ENCODE results near the gene HOXD11.

The HOXD11 gene

GRCh38 chr2:176148751-176149421 is 41.8 kb downstream of the HOXD11 start:
- no peak for DNase-seq (ENCODE audit: low read depth, low spot score)

GRCh38 chr2:176149481-176149938 is 42.4 kb downstream of the HOXD11 start:
- DNase-seq (ENCODE audit: low read depth, low spot score) = no peak

GRCh38 chr2:176149939-176150583 is 43.0 kb downstream of the HOXD11 start:
- DNase-seq (ENCODE audit: low read depth, low spot score) = no peak

GRCh38 chr2:176150584-176151441 is 43.7 kb downstream of the HOXD11 start:
- DNase-seq (ENCODE audit: low read depth, low spot score) = no peak

GRCh38 chr2:176151442-176152287 is 44.6 kb downstream of the HOXD11 start, which contains the start of gene HOXD4:
HOXD4 (plus strand) TSS chr2:176151550; CDS start chr2:176151634, 84 bp downstream.
- no peak for DNase-seq (ENCODE audit: low read depth, low spot score)

- no peak for DNase-seq (ENCODE audit: low read depth, low spot score)
Measured at GRCh38 chr2:176152350-176153181, 45.5 kb downstream of the HOXD11 start.

GRCh38 chr2:176154576-176155252 is 47.6 kb downstream of the HOXD11 start:
- no peak for DNase-seq (ENCODE audit: low read depth, low spot score)

- no peak for DNase-seq (ENCODE audit: low read depth, low spot score)
Measured at GRCh38 chr2:176155356-176156044, 48.4 kb downstream of the HOXD11 start.

GRCh38 chr2:176156301-176156806 is 49.3 kb downstream of the HOXD11 start:
- no peak for DNase-seq (ENCODE audit: low read depth, low spot score)

- no peak for DNase-seq (ENCODE audit: low read depth, low spot score)
Measured at GRCh38 chr2:176156807-176157498, 49.9 kb downstream of the HOXD11 start, which contains the start of gene HOXD3. HOXD3 (plus strand) TSS chr2:176157307; CDS start chr2:176169115, 11,808 bp downstream.

GRCh38 chr2:176157499-176158185 is 50.6 kb downstream of the HOXD11 start:
- DNase-seq (ENCODE audit: low read depth, low spot score) = no peak

GRCh38 chr2:176158186-176158591 is 51.1 kb downstream of the HOXD11 start:
- DNase-seq (ENCODE audit: low read depth, low spot score) = no peak

- DNase-seq (ENCODE audit: low read depth, low spot score) = no peak
Measured at GRCh38 chr2:176158855-176159662, 52.0 kb downstream of the HOXD11 start.

Data from brain pericyte (primary cell).